Ovary (tissue), 9 donors: ENCODE measurements around the gene NGF. TPM values are rescaled to one million over a fixed set of nuclear protein-coding genes. Genes with fewer than 3 reads are reported as not detected.

Experiments used
- DNase-seq, 5 donors: peaks; one replicate each; pipeline ENCODE4 v3.0.0-alpha.2; 2019 to 2020
- H3K27ac ChIP-seq, 2 donors: fragments of 200-600 bp; one replicate each; pipeline versions ENCODE4 v1.5.1 to v1.8.0; 2019 to 2022
- H3K27me3 ChIP-seq: fragments of 200-600 bp; one replicate; pipeline ENCODE4 v1.8.0; 2022
- H3K36me3 ChIP-seq: fragments of 200-600 bp; sonication (generic); one replicate; pipeline ENCODE4 v1.5.1; 2019
- H3K4me1 ChIP-seq: one replicate; pipeline ENCODE4 v1.8.1; 2013; ENCODE audit warnings: mild to moderate bottlenecking, moderate library complexity; ENCODE audit not compliant: insufficient read depth
- H3K4me3 ChIP-seq: fragments of 200-600 bp; sonication (generic); one replicate; pipeline ENCODE4 v1.5.1; 2017
- H3K9me3 ChIP-seq, 2 donors: fragments of 200-600 bp in 1 of 2; sonication (generic) in 1 of 2; one replicate each; pipeline versions ENCODE4 v1.5.1 to v1.8.1; 2013 to 2019; ENCODE audit warnings: mild to moderate bottlenecking in 1 of 2, moderate library complexity in 1 of 2
- CTCF ChIP-seq, 3 donors: fragments of 450-650 bp in 2 of 3; fragments of 200-600 bp in 1 of 3; IDR thresholded peaks; one replicate each; pipeline versions ENCODE4 v1.5.1 to v1.8.0; 2016 to 2022; ENCODE audit warnings: antibody characterized with exemption in 3 of 3, mild to moderate bottlenecking in 1 of 3
- EP300 ChIP-seq: sonication (generic); formaldehyde crosslinking; IDR thresholded peaks from one replicate; pipeline ENCODE4 v1.6.1; 2017; ENCODE audit warnings: antibody characterized with exemption
- POLR2A ChIP-seq: fragments of 450-650 bp; IDR thresholded peaks from one replicate; pipeline ENCODE4 v1.6.1; 2017; ENCODE audit warnings: antibody characterized with exemption, mild to moderate bottlenecking, moderate library complexity
- WGBS, 3 donors: extraction: QIAGEN DNeasy Blood & Tissue Kit in 1 of 3; methylation state at CpG; one replicate each; pipeline versions ENCODE4 v1.1.5 to v1.1.7; 2013 to 2017; 5-methylcytosine and 5-hydroxymethylcytosine counted together
- intact Hi-C, 4 donors: fragments of 100-400 bp; cut with DNase I; formaldehyde crosslinking; loops; one replicate each; pipeline versions ENCODE4 v1.11.0 to v1.15.1; 2022 to 2023
- polyA plus RNA-seq, 2 donors: library from polyadenylated mRNA; stranded (reverse); fragments of 200-250 nt in 1 of 2; fragments of 350-450 nt in 1 of 2; fragmentation: Illumina TruSeq in 1 of 2; extraction: RNeasy Lipid Tissue Mini Kit (QIAGEN cat#74804) in 1 of 2; gene quantifications; one replicate each; pipeline ENCODE4 v1.2.3, GENCODE V29; 2013 to 2014
- total RNA-seq, 7 donors: library from RNA; depleted of rRNA in 2 of 7; stranded (reverse); fragments of >200 nt in 2 of 7; fragmentation: NEBNext Ultra II Directional in 3 of 7; extraction: Animal tissue kit (Norgen Biotek cat#: 25700) in 3 of 7; gene quantifications; one replicate each; pipeline versions ENCODE4 v1.1.0 to v1.2.4, GENCODE V29; 2016 to 2023
- donor health status: DM: no; HTN: no; CAD: no; lungs with moderate emphysema.
- donor health status: DM: no; HTN: no; CAD: no.
- donor health status: Bipolar disorder and iron deficiency.
- donor health status: DM: yes; HTN: yes; CAD: no.
- donor health status: DM: no; HTN: no; CAD: no.
- donor health status: DM: yes; HTN: yes; CAD: no.

Gene NGF
- total and polyA plus RNA-seq, 9 donors = 3.0 to 43.4 (median 14.1) TPM

GRCh38 chr1:115255154-115255553 is 82.9 kb downstream of the NGF start:
- no peak for TF ChIP-seq CTCF (IDR thresholded peaks at IDR 0.05)
- TF ChIP-seq EP300 = no peak
- TF ChIP-seq POLR2A = no peak
- Histone ChIP-seq H3K36me3 (no peaks in the 10 kb centered on the region), H3K4me1 (no peaks in the 10 kb centered on the region), H3K4me3 (no peak overlapping the region), H3K27me3 (no peaks in the 10 kb centered on the region), H3K27ac (no peak overlapping the region), H3K9me3 (no peaks in the 10 kb centered on the region)
- intact Hi-C loops = no loop called here
- no peak for DNase-seq
- WGBS, 3 donors = 76 to 92% (median 83%) methylated on average over 1 of the region's 1 CpG

GRCh38 chr1:115252585-115252984 is 85.5 kb downstream of the NGF start:
- Histone ChIP-seq H3K9me3 (no peaks in the 10 kb centered on the region), H3K4me1 (no peaks in the 10 kb centered on the region), H3K4me3 (no peak overlapping the region), H3K27ac (no peak overlapping the region), H3K36me3 (no peaks in the 10 kb centered on the region), H3K27me3 (no peaks in the 10 kb centered on the region)
- intact Hi-C loops = no loop called here
- 52 to 71% (median 68%) methylated on average over 3 of the region's 3 CpGs for WGBS, 3 donors
- DNase-seq = no peak
- no peak for TF ChIP-seq CTCF (IDR thresholded peaks at IDR 0.05)
- no peak for TF ChIP-seq EP300
- no peak for TF ChIP-seq POLR2A

GRCh38 chr1:115251856-115252255 is 86.2 kb downstream of the NGF start:
- no peak overlapping the region for H3K4me3 ChIP-seq
- DNase-seq = peak in 1 of 5 donors; percentile 14
- no peak overlapping the region for H3K27ac ChIP-seq
- no peaks in the 10 kb centered on the region for H3K27me3 ChIP-seq
- no peak for TF ChIP-seq EP300
- TF ChIP-seq POLR2A = no peak
- no peak for TF ChIP-seq CTCF (IDR thresholded peaks at IDR 0.05)
- H3K4me1 ChIP-seq = no peaks in the 10 kb centered on the region
- H3K9me3 ChIP-seq = no peaks in the 10 kb centered on the region
- intact Hi-C loops = no loop called here
- no peaks in the 10 kb centered on the region for H3K36me3 ChIP-seq
- WGBS, 3 donors = 5 to 12% (median 9%) methylated on average over 2 of the region's 2 CpGs

- Histone ChIP-seq H3K27me3 (no peaks in the 10 kb centered on the region), H3K4me3 (no peak overlapping the region), H3K36me3 (no peaks in the 10 kb centered on the region), H3K9me3 (no peaks in the 10 kb centered on the region), H3K4me1 (no peaks in the 10 kb centered on the region), H3K27ac (no peak overlapping the region)
- TF ChIP-seq CTCF (IDR thresholded peaks at IDR 0.05) (no peak), EP300 (no peak), POLR2A (no peak)
- DNase-seq = no peak
- WGBS, 3 donors = 34 to 49% (median 40%) methylated on average over 2 of the region's 2 CpGs
- intact Hi-C loops = no loop called here
Measured at GRCh38 chr1:115251340-115251748, 86.7 kb downstream of the NGF start.

GRCh38 chr1:115246526-115246925 is 91.5 kb downstream of the NGF start:
- TF ChIP-seq EP300 (no peak), POLR2A (no peak), CTCF (IDR thresholded peaks at IDR 0.05) (no peak)
- DNase-seq = no peak
- Histone ChIP-seq H3K27ac (no peak overlapping the region), H3K9me3 (no peaks in the 10 kb centered on the region), H3K4me1 (no peaks in the 10 kb centered on the region), H3K36me3 (no peaks in the 10 kb centered on the region), H3K27me3 (no peaks in the 10 kb centered on the region), H3K4me3 (no peak overlapping the region)
- intact Hi-C loops = no loop called here
- 94 to 100% (median 96%) methylated on average over 1 of the region's 1 CpG for WGBS, 3 donors
